HepG2 (cell line): Measurements from ENCODE around the gene MSANTD2. TPM values are rescaled to one million over a fixed set of nuclear protein-coding genes. Genes with fewer than 3 reads are reported as not detected.

Source experiments
- AHR ChIP-seq: IDR thresholded peaks from 2 replicates; pipeline ENCODE4 v1.6.1; 2018; ENCODE audit warnings: missing genetic modification reagents, missing compliant biosample characterization
- ARID2 ChIP-seq: sonication (generic); formaldehyde crosslinking; IDR thresholded peaks from 2 replicates; pipeline ENCODE4 v1.8.1; 2022; ENCODE audit warnings: mild to moderate bottlenecking, missing genetic modification reagents, borderline replicate concordance
- ATF2 ChIP-seq: sonication (generic); formaldehyde crosslinking; IDR thresholded peaks from 2 replicates; pipeline ENCODE4 v1.4.0; 2020; ENCODE audit warnings: missing genetic modification reagents
- EEA1 ChIP-seq: sonication (generic); formaldehyde crosslinking; IDR thresholded peaks from 2 replicates; pipeline ENCODE4 v1.5.1; 2020; ENCODE audit warnings: mild to moderate bottlenecking, missing genetic modification reagents, borderline replicate concordance
- FOXP4 ChIP-seq: sonication (generic); formaldehyde crosslinking; IDR thresholded peaks from 2 replicates; pipeline ENCODE4 v1.4.0; 2020; ENCODE audit warnings: missing genetic modification reagents
- KDM4B ChIP-seq: sonication (generic); formaldehyde crosslinking; IDR thresholded peaks from 2 replicates; pipeline ENCODE4 v1.4.0; 2020; ENCODE audit warnings: missing genetic modification reagents
- POLR2AphosphoS5 ChIP-seq: IDR thresholded peaks from 2 replicates; pipeline ENCODE4 v1.6.1; 2012; ENCODE audit warnings: low read depth, low read length
- PRMT3 ChIP-seq: sonication (generic); formaldehyde crosslinking; IDR thresholded peaks from 2 replicates; pipeline ENCODE4 v1.8.1; 2022; ENCODE audit warnings: low read depth, mild to moderate bottlenecking, moderate library complexity, missing genetic modification reagents, borderline replicate concordance
- RARG ChIP-seq: sonication (generic); formaldehyde crosslinking; IDR thresholded peaks from 2 replicates; pipeline ENCODE4 v1.4.0; 2020; ENCODE audit warnings: low read depth, mild to moderate bottlenecking, missing genetic modification reagents
- RFX1 ChIP-seq: fragments of 450-650 bp; IDR thresholded peaks from 2 replicates; pipeline ENCODE4 v1.6.1; 2017
- RNF219 ChIP-seq: sonication (generic); formaldehyde crosslinking; IDR thresholded peaks from 2 replicates; pipeline ENCODE4 v1.5.0; 2020; ENCODE audit warnings: mild to moderate bottlenecking, missing genetic modification reagents
- SALL2 ChIP-seq: sonication (generic); formaldehyde crosslinking; IDR thresholded peaks from 2 replicates; pipeline ENCODE4 v1.8.1; 2023; ENCODE audit warnings: mild to moderate bottlenecking, missing genetic modification reagents, inconsistent platforms
- SAP130 ChIP-seq: IDR thresholded peaks from 2 replicates; pipeline ENCODE4 v1.6.1; 2016; ENCODE audit warnings: low read depth
- THAP7 ChIP-seq: sonication (generic); formaldehyde crosslinking; IDR thresholded peaks from 2 replicates; pipeline ENCODE4 v1.8.1; 2023; ENCODE audit warnings: mild to moderate bottlenecking, missing genetic modification reagents
- ZBTB46 ChIP-seq: sonication (generic); formaldehyde crosslinking; IDR thresholded peaks from 2 replicates; pipeline ENCODE4 v1.4.0; 2020; ENCODE audit warnings: mild to moderate bottlenecking, missing genetic modification reagents, borderline replicate concordance
- ZFP41 ChIP-seq: sonication (generic); formaldehyde crosslinking; IDR thresholded peaks from 2 replicates; pipeline ENCODE4 v1.4.0; 2020; ENCODE audit warnings: mild to moderate bottlenecking, missing genetic modification reagents, borderline replicate concordance
- ZMYM4 ChIP-seq: sonication (generic); formaldehyde crosslinking; IDR thresholded peaks from 2 replicates; pipeline ENCODE4 v1.8.1; 2023; ENCODE audit warnings: mild to moderate bottlenecking, missing genetic modification reagents
- ZNF224 ChIP-seq: sonication (generic); formaldehyde crosslinking; IDR thresholded peaks from 2 replicates; pipeline ENCODE4 v1.5.0; 2020; ENCODE audit warnings: mild to moderate bottlenecking, missing genetic modification reagents
- ZNF256 ChIP-seq: sonication (generic); formaldehyde crosslinking; conservative IDR thresholded peaks from 2 replicates; pipeline ENCODE4 v1.4.0; 2020; ENCODE audit warnings: missing genetic modification reagents
- ZNF282 ChIP-seq: fragments of 450-650 bp; IDR thresholded peaks from 2 replicates; pipeline ENCODE4 v1.6.1; 2018; ENCODE audit not compliant: partially characterized antibody
- ZNF720 ChIP-seq: sonication (generic); formaldehyde crosslinking; IDR thresholded peaks from 2 replicates; pipeline ENCODE4 v1.4.0; 2020; ENCODE audit warnings: missing genetic modification reagents
- polyA plus RNA-seq, 8 experiments: library from polyadenylated mRNA; depleted of rRNA in 3 of 8; stranded (reverse) in 7 of 8; unstranded in 1 of 8; fragments of >200 nt; fragmentation: Illumina TruSeq in 4 of 8; extraction: Trizol in 4 of 8; gene quantifications; 2 replicates each; pipeline versions ENCODE4 v1.2.1 to v1.2.3, GENCODE V29; 2011 to 2016; ENCODE audit warnings: low read depth in 4 of 8, missing spikeins in 1 of 8, mixed read lengths in 1 of 8; ENCODE audit not compliant: insufficient read depth in 1 of 8
- total RNA-seq, 5 experiments: library from RNA; depleted of rRNA; stranded (reverse); fragments of >200 nt; fragmentation: Illumina TruSeq; extraction: Trizol; gene quantifications; 2 replicates each; pipeline ENCODE4 v1.2.3, GENCODE V29; 2016; ENCODE audit warnings: low read depth in 1 of 5

Gene MSANTD2
- total and polyA plus RNA-seq, 2 of the 13 experiments (the other 11 are each of a cell fraction or from before 2014, with no cell fraction given): 8.7 to 10.1 TPM

- TF ChIP-seq ATF2 (CRISPR knock-in tag) (no peak; the same call in 1 of the 2 replicates), AHR (CRISPR knock-in tag) (no peak), ZNF256 (CRISPR knock-in tag) (peak; percentile 16; the same call in 1 of the 2 replicates), POLR2AphosphoS5 (peak; percentile 52; the same call in 1 of the 2 replicates), ZFP41 (CRISPR knock-in tag) (no peak), ZMYM4 (CRISPR knock-in tag) (peak; percentile 51), ZNF720 (no peak), SALL2 (CRISPR knock-in tag) (no peak), ZNF282 (no peak), THAP7 (CRISPR knock-in tag) (no peak), ZNF224 (CRISPR knock-in tag) (peak; percentile 66; the same call in 1 of the 2 replicates), RARG (CRISPR knock-in tag) (no peak), SAP130 (peak; percentile 72), PRMT3 (CRISPR knock-in tag) (peak; percentile 79; the same call in 1 of the 2 replicates), ARID2 (CRISPR knock-in tag) (no peak), RFX1 (no peak), KDM4B (CRISPR knock-in tag) (no peak), EEA1 (CRISPR knock-in tag) (0 out of 2 replicates have a peak, but pooled peaks have one; percentile 67), ZBTB46 (no peak), FOXP4 (CRISPR knock-in tag) (peak; percentile 54; the same call in 1 of the 2 replicates), RNF219 (no peak)
Observed at GRCh38 chr11:124746621-124747243, 53.5 kb downstream of the MSANTD2 start (continued).
